Neural progenitor cell (in vitro differentiated cells): ENCODE results near the gene IL31. TPM values are rescaled to one million over a fixed set of nuclear protein-coding genes. Genes with fewer than 3 reads are reported as not detected.

Experiments used
- DNase-seq: peaks from one replicate; pipeline ENCODE4 v3.0.0-alpha.2; 2016; ENCODE audit warnings: low spot score
- H2AFZ ChIP-seq: fragments of 200-600 bp; sonication (generic); replicated peaks from 2 replicates; pipeline ENCODE4 v1.6.1; 2016; ENCODE audit warnings: antibody characterized with exemption
- H3F3A ChIP-seq: fragments of 200-600 bp; sonication (generic); 2 replicates; pipeline ENCODE4 v1.6.1; 2016; ENCODE audit warnings: antibody characterized with exemption, low read depth
- H3K27ac ChIP-seq: fragments of 200-600 bp; sonication (generic); 2 replicates; pipeline ENCODE4 v1.5.1; 2016; ENCODE audit warnings: mild to moderate bottlenecking
- H3K27me3 ChIP-seq: fragments of 200-600 bp; sonication (generic); 2 replicates; pipeline ENCODE4 v1.6.1; 2016; ENCODE audit warnings: mild to moderate bottlenecking, moderate library complexity
- H3K36me3 ChIP-seq: fragments of 200-600 bp; sonication (generic); 2 replicates; pipeline ENCODE4 v1.5.1; 2016
- H3K4me1 ChIP-seq: fragments of 200-600 bp; sonication (generic); 2 replicates; pipeline ENCODE4 v1.6.1; 2016; ENCODE audit warnings: mixed run types
- H3K4me2 ChIP-seq: fragments of 200-600 bp; sonication (generic); 2 replicates; pipeline ENCODE4 v1.6.1; 2016
- H3K4me3 ChIP-seq: fragments of 200-600 bp; sonication (generic); 2 replicates; pipeline ENCODE4 v1.5.1; 2016
- H3K79me2 ChIP-seq: fragments of 200-600 bp; sonication (generic); 2 replicates; pipeline ENCODE4 v1.6.1; 2016; ENCODE audit warnings: low read depth
- H3K9ac ChIP-seq: fragments of 200-600 bp; sonication (generic); 2 replicates; pipeline ENCODE4 v1.6.1; 2016
- H3K9me3 ChIP-seq: fragments of 200-600 bp; sonication (generic); 2 replicates; pipeline ENCODE4 v1.5.1; 2016; ENCODE audit warnings: low read depth
- H4K20me1 ChIP-seq: fragments of 200-600 bp; sonication (generic); 2 replicates; pipeline ENCODE4 v1.6.1; 2016; ENCODE audit warnings: low read depth
- H3K27ac Mint-ChIP-seq: 3 replicates; pipeline ENCODE4 v1.8.0; 2021; ENCODE audit warnings: mixed read lengths
- H3K27me3 Mint-ChIP-seq: 2 replicates; pipeline ENCODE4 v1.8.0; 2022; ENCODE audit warnings: low read depth, mild to moderate bottlenecking, inconsistent platforms, moderate library complexity, mixed read lengths; ENCODE audit not compliant: insufficient read depth
- H3K36me3 Mint-ChIP-seq: 3 replicates; pipeline ENCODE4 v1.8.0; 2021; ENCODE audit warnings: mixed read lengths
- H3K4me1 Mint-ChIP-seq: 3 replicates; pipeline ENCODE4 v1.8.0; 2021; ENCODE audit warnings: mixed read lengths
- H3K4me3 Mint-ChIP-seq: 3 replicates; pipeline ENCODE4 v1.8.0; 2021; ENCODE audit warnings: mild to moderate bottlenecking, moderate library complexity, mixed read lengths
- H3K9me3 Mint-ChIP-seq: 3 replicates; pipeline ENCODE4 v1.8.0; 2020; ENCODE audit warnings: mixed read lengths
- CTCF ChIP-seq: fragments of 200-600 bp; sonication (generic); IDR thresholded peaks from 2 replicates; pipeline ENCODE4 v1.5.1; 2017; ENCODE audit warnings: antibody characterized with exemption, mild to moderate bottlenecking
- EZH2 ChIP-seq: fragments of 200-600 bp; sonication (generic); IDR thresholded peaks from 2 replicates; pipeline ENCODE4 v1.6.1; 2017; ENCODE audit warnings: antibody characterized with exemption, mild to moderate bottlenecking, moderate library complexity
- EZH2phosphoT487 ChIP-seq: fragments of 200-600 bp; sonication (generic); IDR thresholded peaks from 2 replicates; pipeline ENCODE4 v1.6.1; 2017; ENCODE audit warnings: antibody characterized with exemption
- total RNA-seq: library from RNA; depleted of rRNA; stranded (reverse); fragments of >200 nt; gene quantifications from 2 replicates; pipeline ENCODE4 v1.2.3, GENCODE V29; 2015; ENCODE audit warnings: low replicate concordance

Gene IL31
- total RNA-seq, 1 donor from 2014 or later: not detected

GRCh38 chr12:122200541-122201175 is 26.6 kb upstream of the IL31 start:
- Histone ChIP-seq H3K4me2 (no peak overlapping the region), H4K20me1 (peaks cover 13% of the 10 kb centered on the region), H3K4me1 (peaks cover 3% of the 10 kb centered on the region), H3K27me3 (peaks cover 44% of the 10 kb centered on the region), H3K9ac (no peak overlapping the region), H3F3A (peaks cover 18% of the 10 kb centered on the region), H3K9me3 (no peaks in the 10 kb centered on the region), H3K27ac (no peak overlapping the region), H3K36me3 (no peaks in the 10 kb centered on the region), H2AFZ (no peak overlapping the region), H3K4me3 (no peak overlapping the region), H3K79me2 (no peaks in the 10 kb centered on the region)
- H3K9me3 Mint-ChIP-seq: peaks cover 2% of the 10 kb centered on the region
- peaks cover 13% of the 10 kb centered on the region for H3K4me1 Mint-ChIP-seq
- no peak overlapping the region for H3K27ac Mint-ChIP-seq
- TF ChIP-seq CTCF: peak; percentile 32
- no peak for TF ChIP-seq EZH2phosphoT487
- TF ChIP-seq EZH2: no peak
- peak; percentile 49 for DNase-seq
- H3K27me3 Mint-ChIP-seq: peaks cover 37% of the 10 kb centered on the region
- no peak overlapping the region for H3K4me3 Mint-ChIP-seq
- no peaks in the 10 kb centered on the region for H3K36me3 Mint-ChIP-seq

GRCh38 chr12:122199484-122200355 is 25.7 kb upstream of the IL31 start:
- peaks cover 7% of the 10 kb centered on the region for H3K4me1 Mint-ChIP-seq
- H3K4me3 Mint-ChIP-seq: no peak overlapping the region
- H3K27me3 Mint-ChIP-seq: peaks cover 28% of the 10 kb centered on the region

GRCh38 chr12:122197612-122197966 is 23.6 kb upstream of the IL31 start:
- H3K4me3 Mint-ChIP-seq: no peak overlapping the region
- Histone ChIP-seq H3K4me3 (no peak overlapping the region), H3K27ac (no peak overlapping the region), H3K36me3 (no peaks in the 10 kb centered on the region), H3K9me3 (no peaks in the 10 kb centered on the region), H2AFZ (no peak overlapping the region), H3K9ac (no peak overlapping the region), H3F3A (no peaks in the 10 kb centered on the region), H3K79me2 (no peaks in the 10 kb centered on the region), H3K27me3 (peaks cover 13% of the 10 kb centered on the region), H3K4me2 (no peak overlapping the region), H3K4me1 (no peaks in the 10 kb centered on the region), H4K20me1 (no peaks in the 10 kb centered on the region)
- no peak for TF ChIP-seq EZH2phosphoT487
- no peak for TF ChIP-seq CTCF
- TF ChIP-seq EZH2: no peak
- H3K36me3 Mint-ChIP-seq: no peaks in the 10 kb centered on the region
- peaks cover 18% of the 10 kb centered on the region for H3K27me3 Mint-ChIP-seq
- no peak for DNase-seq
- peaks cover 4% of the 10 kb centered on the region for H3K4me1 Mint-ChIP-seq
- no peak overlapping the region for H3K27ac Mint-ChIP-seq
- peaks cover 10% of the 10 kb centered on the region for H3K9me3 Mint-ChIP-seq

More at GRCh38 chr12:122199484-122200355, 25.7 kb upstream of the IL31 start:
- Mint-ChIP-seq H3K27ac (no peak overlapping the region), H3K36me3 (no peaks in the 10 kb centered on the region), H3K9me3 (peaks cover 8% of the 10 kb centered on the region)
- no peaks in the 10 kb centered on the region for H3K36me3 ChIP-seq
- H3K27me3 ChIP-seq: peaks cover 35% of the 10 kb centered on the region
- H3K4me3 ChIP-seq: no peak overlapping the region
- H3K9ac ChIP-seq: no peak overlapping the region
- peaks cover 3% of the 10 kb centered on the region for H3K4me1 ChIP-seq
- H3F3A ChIP-seq: peaks cover 8% of the 10 kb centered on the region
- H4K20me1 ChIP-seq: peaks cover 4% of the 10 kb centered on the region
- no peak overlapping the region for H3K27ac ChIP-seq
- no peak overlapping the region for H2AFZ ChIP-seq
- TF ChIP-seq EZH2 (no peak), CTCF (no peak), EZH2phosphoT487 (no peak)
- no peaks in the 10 kb centered on the region for H3K9me3 ChIP-seq
- H3K79me2 ChIP-seq: no peaks in the 10 kb centered on the region
- no peak for DNase-seq
- no peak overlapping the region for H3K4me2 ChIP-seq
